ENCODE measurements around the gene EXOC3L4. TPM values are rescaled to one million over a fixed set of nuclear protein-coding genes. Genes with fewer than 3 reads are reported as not detected.
"Not testable (repeated sequence)": the region's sequence is repeated elsewhere in the genome, so short reads cannot be mapped to it uniquely, and the experiment has no call there.

The EXOC3L4 gene
- total RNA-seq, 1 experiment from 2014 or later = not detected

GRCh38 chr14:103111232-103111868, 16.8 kb downstream of the EXOC3L4 start:
- ChIA-PET CTCF (interaction anchor here (0.6 to 0.7 kb wide), 2 partner anchors 173 to 748 kb away, joined by 3 to 4 read pairs; no protein-coding TSS in a partner anchor), POLR2A (no interaction called here)
- BruUV-seq (replicated peaks) = no TSS peak
- H3K4me1 Mint-ChIP-seq (ENCODE audit: insufficient read depth, unreplicated experiment) = peaks cover 15% of the 10 kb centered on the region
- H3K9me3 Mint-ChIP-seq (ENCODE audit: unreplicated experiment) = no peaks in the 10 kb centered on the region
- intact Hi-C loops (cut with micrococcal nuclease) = no loop called here
- no peak for DNase-seq (ENCODE audit: unreplicated experiment)
- no peak for TF ChIP-seq CTCF (IDR thresholded peaks at IDR 0.05; ENCODE audit: unreplicated experiment)
- no peaks in the 10 kb centered on the region for H3K27me3 Mint-ChIP-seq (ENCODE audit: insufficient read depth, unreplicated experiment)
- H3K27ac Mint-ChIP-seq (ENCODE audit: low read depth, unreplicated experiment) = no peak overlapping the region
- H3K36me3 Mint-ChIP-seq (ENCODE audit: insufficient read depth, unreplicated experiment) = no peaks in the 10 kb centered on the region
- no peak overlapping the region for H3K4me3 Mint-ChIP-seq (ENCODE audit: unreplicated experiment)

- H3K27ac Mint-ChIP-seq (ENCODE audit: low read depth, unreplicated experiment) = no peak overlapping the region
- H3K9me3 Mint-ChIP-seq (ENCODE audit: unreplicated experiment) = no peaks in the 10 kb centered on the region
- no peak overlapping the region for H3K4me3 Mint-ChIP-seq (ENCODE audit: unreplicated experiment)
- H3K36me3 Mint-ChIP-seq (ENCODE audit: insufficient read depth, unreplicated experiment) = no peaks in the 10 kb centered on the region
- H3K27me3 Mint-ChIP-seq (ENCODE audit: insufficient read depth, unreplicated experiment) = no peaks in the 10 kb centered on the region
- POLR2A ChIA-PET = no interaction called here
- CTCF ChIA-PET = interaction anchor here (1.1 kb wide), 1 partner anchor 180 kb away, joined by 7 read pairs; no protein-coding TSS in a partner anchor
- H3K4me1 Mint-ChIP-seq (ENCODE audit: insufficient read depth, unreplicated experiment) = peaks cover 15% of the 10 kb centered on the region
- intact Hi-C loops (cut with micrococcal nuclease) = no loop called here
- TF ChIP-seq CTCF (IDR thresholded peaks at IDR 0.05; ENCODE audit: unreplicated experiment) = no peak
- no TSS peak for BruUV-seq (replicated peaks)
- no peak for DNase-seq (ENCODE audit: unreplicated experiment)
These were observed 18.1 kb downstream of the EXOC3L4 start for GRCh38 chr14:103112400-103113243.

GRCh38 chr14:103113303-103113702, 18.8 kb downstream of the EXOC3L4 start:
- Mint-ChIP-seq H3K27ac (ENCODE audit: low read depth, unreplicated experiment) (no peak overlapping the region), H3K27me3 (ENCODE audit: insufficient read depth, unreplicated experiment) (no peaks in the 10 kb centered on the region), H3K36me3 (ENCODE audit: insufficient read depth, unreplicated experiment) (no peaks in the 10 kb centered on the region), H3K9me3 (ENCODE audit: unreplicated experiment) (no peaks in the 10 kb centered on the region), H3K4me1 (ENCODE audit: insufficient read depth, unreplicated experiment) (peaks cover 15% of the 10 kb centered on the region), H3K4me3 (ENCODE audit: unreplicated experiment) (no peak overlapping the region)
- no peak for DNase-seq (ENCODE audit: unreplicated experiment)
- intact Hi-C loops (cut with micrococcal nuclease) = no loop called here
- no peak for TF ChIP-seq CTCF (IDR thresholded peaks at IDR 0.05; ENCODE audit: unreplicated experiment)
- CTCF ChIA-PET = interaction anchor here (1.1 kb wide), 1 partner anchor 179 kb away, joined by 7 read pairs; no protein-coding TSS in a partner anchor
- POLR2A ChIA-PET = no interaction called here
- no TSS peak for BruUV-seq (replicated peaks)

GRCh38 chr14:103113774-103114173, 19.2 kb downstream of the EXOC3L4 start:
- peaks cover 15% of the 10 kb centered on the region for H3K4me1 Mint-ChIP-seq (ENCODE audit: insufficient read depth, unreplicated experiment)
- DNase-seq (ENCODE audit: unreplicated experiment) = no peak
- no peaks in the 10 kb centered on the region for H3K27me3 Mint-ChIP-seq (ENCODE audit: insufficient read depth, unreplicated experiment)
- ChIA-PET POLR2A (no interaction called here), CTCF (interaction anchor here (1.1 kb wide), 1 partner anchor 178 kb away, joined by 7 read pairs; no protein-coding TSS in a partner anchor)
- no peak overlapping the region for H3K4me3 Mint-ChIP-seq (ENCODE audit: unreplicated experiment)
- no TSS peak for BruUV-seq (replicated peaks)
- H3K36me3 Mint-ChIP-seq (ENCODE audit: insufficient read depth, unreplicated experiment) = no peaks in the 10 kb centered on the region
- TF ChIP-seq CTCF (IDR thresholded peaks at IDR 0.05; ENCODE audit: unreplicated experiment) = no peak
- intact Hi-C loops (cut with micrococcal nuclease) = no loop called here
- H3K9me3 Mint-ChIP-seq (ENCODE audit: unreplicated experiment) = no peaks in the 10 kb centered on the region
- H3K27ac Mint-ChIP-seq (ENCODE audit: low read depth, unreplicated experiment) = no peak overlapping the region

GRCh38 chr14:103115086-103115679, 20.7 kb downstream of the EXOC3L4 start:
- CTCF ChIA-PET = interaction anchor here (1.0 to 2.6 kb wide), 2 partner anchors 10 kb away, joined by 4 to 17 read pairs; no protein-coding TSS in a partner anchor
- DNase-seq (ENCODE audit: unreplicated experiment); H3K36me3 Mint-ChIP-seq (ENCODE audit: insufficient read depth, unreplicated experiment); POLR2A ChIA-PET; H3K27me3 Mint-ChIP-seq (ENCODE audit: insufficient read depth, unreplicated experiment); H3K9me3 Mint-ChIP-seq (ENCODE audit: unreplicated experiment); H3K4me3 Mint-ChIP-seq (ENCODE audit: unreplicated experiment); BruUV-seq (replicated peaks); H3K4me1 Mint-ChIP-seq (ENCODE audit: insufficient read depth, unreplicated experiment); intact Hi-C loops (cut with micrococcal nuclease); H3K27ac Mint-ChIP-seq (ENCODE audit: low read depth, unreplicated experiment): not testable (repeated sequence)
